H1 (cell line): ENCODE measurements around the gene HGFAC. TPM values are rescaled to one million over a fixed set of nuclear protein-coding genes. Genes with fewer than 3 reads are reported as not detected.

ENCODE experiments used
- CTCF ChIA-PET: fragments of 300-600 bp; sonication (Branson Sonifier 250); formaldehyde crosslinking; loops from one replicate; lab custom pipeline; 2021; ENCODE audit not compliant: partially characterized antibody; lab: Charles Lee
- POLR2A ChIA-PET: fragments of 300-600 bp; sonication (Branson Sonifier 250); formaldehyde crosslinking; loops from one replicate; lab custom pipeline; 2021; ENCODE audit warnings: inconsistent platforms; ENCODE audit not compliant: partially characterized antibody; lab: Charles Lee
- DNase-seq, 2 experiments: peaks; one replicate each; pipeline versions ENCODE4 v3.0.0 to v3.0.0-alpha.2; 2010 to 2022; ENCODE audit warnings: low spot score in 2 of 2, low read depth in 1 of 2, mixed read lengths in 1 of 2
- FAIRE-seq: peaks from 2 replicates; lab custom pipeline; 2011; peaks lifted over from hg19 to GRCh38; lab: Jason Lieb, UNC
- H2AFZ ChIP-seq: 2 replicates; pipeline ENCODE4 v1.8.1; 2012; ENCODE audit warnings: low read length, inconsistent platforms
- H2AK5ac ChIP-seq: 2 replicates; pipeline ENCODE4 v1.6.1; 2013; ENCODE audit warnings: low read depth, low read length
- H2BK120ac ChIP-seq: replicated peaks from 2 replicates; pipeline ENCODE3; 2013; ENCODE audit warnings: low read depth, low read length, inconsistent platforms
- H2BK12ac ChIP-seq: 2 replicates; pipeline ENCODE4 v1.6.1; 2013; ENCODE audit warnings: low read depth, low read length
- H2BK15ac ChIP-seq: 2 replicates; pipeline ENCODE4 v1.6.1; 2013; ENCODE audit warnings: low read length
- H2BK20ac ChIP-seq: 2 replicates; pipeline ENCODE4 v1.6.1; 2013; ENCODE audit warnings: low read length
- H2BK5ac ChIP-seq: 2 replicates; pipeline ENCODE4 v1.6.1; 2013; ENCODE audit warnings: low read depth, low read length
- H3K14ac ChIP-seq: 2 replicates; pipeline ENCODE4 v1.6.1; 2013; ENCODE audit warnings: inconsistent platforms; ENCODE audit not compliant: insufficient read length
- H3K18ac ChIP-seq: 2 replicates; pipeline ENCODE4 v1.6.1; 2013; ENCODE audit warnings: low read length; ENCODE audit errors: extremely low read depth
- H3K23ac ChIP-seq: 2 replicates; pipeline ENCODE4 v1.6.1; 2013; ENCODE audit warnings: inconsistent platforms; ENCODE audit not compliant: insufficient read length
- H3K23me2 ChIP-seq: 2 replicates; pipeline ENCODE4 v1.6.1; 2013; ENCODE audit warnings: low read depth, low read length
- H3K27ac ChIP-seq: 2 replicates; pipeline ENCODE4 v1.6.1; 2011; ENCODE audit warnings: low read depth, low read length, inconsistent platforms
- H3K27me3 ChIP-seq, 4 experiments: replicated peaks in 1 of 4; 1 replicate in 1 of 4; 2 replicates in 3 of 4; pipeline versions ENCODE4 v1.6.1 to v1.8.1; 2011 to 2013; ENCODE audit warnings: low read length in 3 of 4, mild to moderate bottlenecking in 3 of 4, inconsistent platforms in 2 of 4, mixed read lengths in 2 of 4, moderate library complexity in 1 of 4; ENCODE audit not compliant: control insufficient read depth in 3 of 4, insufficient read depth in 3 of 4; ENCODE audit errors: extremely low read depth in 1 of 4
- H3K36me3 ChIP-seq, 4 experiments: 2 replicates each; pipeline versions ENCODE4 v1.6.1 to v1.8.1; 2011 to 2013; ENCODE audit warnings: mild to moderate bottlenecking in 4 of 4, low read length in 3 of 4, moderate library complexity in 2 of 4, control low read depth in 1 of 4, inconsistent platforms in 1 of 4; ENCODE audit not compliant: insufficient read depth in 4 of 4, control insufficient read depth in 2 of 4
- H3K4ac ChIP-seq: replicated peaks from 2 replicates; pipeline ENCODE3; 2013; ENCODE audit warnings: low read length, low read depth, mixed read lengths, inconsistent platforms; ENCODE audit not compliant: insufficient read length
- H3K4me1 ChIP-seq, 4 experiments: replicated peaks in 1 of 4; 1 replicate in 1 of 4; 2 replicates in 3 of 4; pipeline versions ENCODE4 v1.6.1 to v1.8.1; 2011 to 2013; ENCODE audit warnings: low read length in 3 of 4, inconsistent platforms in 2 of 4, mixed read lengths in 1 of 4; ENCODE audit not compliant: insufficient read depth in 4 of 4, control insufficient read depth in 3 of 4
- H3K4me2 ChIP-seq, 2 experiments: 2 replicates each; pipeline versions ENCODE4 v1.6.1 to v1.8.1; 2011 to 2013; ENCODE audit warnings: low read depth in 2 of 2, low read length in 2 of 2, control low read depth in 1 of 2, inconsistent platforms in 1 of 2, mild to moderate bottlenecking in 1 of 2; ENCODE audit not compliant: insufficient read depth in 1 of 2
- H3K4me3 ChIP-seq, 4 experiments: fragments of 200-600, 300-600 bp in 1 of 4; sonication (generic), shearing (Covaris generic), sonication (Bioruptor Twin) in 1 of 4; 2 replicates each; pipeline versions ENCODE4 v1.5.1 to v1.8.1; 2011 to 2016; ENCODE audit warnings: low read length in 4 of 4, low read depth in 3 of 4, control low read depth in 2 of 4, inconsistent platforms in 2 of 4, mild to moderate bottlenecking in 2 of 4, mixed read lengths in 1 of 4, moderate library complexity in 1 of 4; ENCODE audit not compliant: insufficient read depth in 2 of 4; ENCODE audit errors: extremely low read depth in 1 of 4
- H3K56ac ChIP-seq: replicated peaks from 2 replicates; pipeline ENCODE3; 2013; ENCODE audit warnings: low read depth, mild to moderate bottlenecking, mixed read lengths, low read length, inconsistent platforms; ENCODE audit not compliant: insufficient read length
- H3K79me1 ChIP-seq: 2 replicates; pipeline ENCODE4 v1.6.1; 2013; ENCODE audit warnings: low read depth, low read length, control low read depth
- H3K79me2 ChIP-seq, 2 experiments: 2 replicates each; pipeline versions ENCODE4 v1.6.1 to v1.8.1; 2012 to 2013; ENCODE audit warnings: low read length in 2 of 2, mild to moderate bottlenecking in 2 of 2, inconsistent platforms in 1 of 2; ENCODE audit not compliant: insufficient read depth in 2 of 2, control insufficient read depth in 1 of 2
- H3K9ac ChIP-seq, 4 experiments: replicated peaks in 1 of 4; 1 replicate in 1 of 4; 2 replicates in 3 of 4; pipeline versions ENCODE4 v1.6.1 to v1.8.1; 2011 to 2013; ENCODE audit warnings: low read depth in 3 of 4, low read length in 3 of 4, control low read depth in 2 of 4, mild to moderate bottlenecking in 2 of 4, moderate library complexity in 2 of 4, inconsistent platforms in 1 of 4; ENCODE audit errors: extremely low read depth in 1 of 4
- H3K9me3 ChIP-seq, 2 experiments: 2 replicates each; pipeline versions ENCODE4 v1.6.1 to v1.8.1; 2012 to 2013; ENCODE audit warnings: mild to moderate bottlenecking in 2 of 2, moderate library complexity in 2 of 2, control low read depth in 1 of 2, inconsistent platforms in 1 of 2, low read depth in 1 of 2, low read length in 1 of 2, mixed read lengths in 1 of 2; ENCODE audit not compliant: insufficient read depth in 2 of 2
- H4K20me1 ChIP-seq, 2 experiments: replicated peaks in 1 of 2; 2 replicates each; pipeline versions ENCODE3 to v1.8.1; 2011 to 2013; ENCODE audit warnings: inconsistent platforms in 2 of 2, low read length in 2 of 2, mild to moderate bottlenecking in 1 of 2; ENCODE audit not compliant: insufficient read depth in 2 of 2, control insufficient read depth in 1 of 2
- H4K5ac ChIP-seq: 2 replicates; pipeline ENCODE4 v1.6.1; 2013; ENCODE audit warnings: low read length, low read depth, mixed read lengths, inconsistent platforms; ENCODE audit not compliant: insufficient read length
- H4K8ac ChIP-seq: 2 replicates; pipeline ENCODE4 v1.8.0; 2013; ENCODE audit warnings: mild to moderate bottlenecking, moderate library complexity, low read length, inconsistent platforms; ENCODE audit not compliant: insufficient read depth; ENCODE audit errors: extremely low read depth
- H4K91ac ChIP-seq: replicated peaks from 2 replicates; pipeline ENCODE3; 2013; ENCODE audit warnings: low read length, mixed read lengths, inconsistent platforms; ENCODE audit not compliant: insufficient read length
- EGR1 ChIP-seq: IDR thresholded peaks from 2 replicates; pipeline ENCODE4 v1.6.1; 2011; ENCODE audit warnings: low read depth, low read length, borderline replicate concordance
- JUN ChIP-seq: IDR thresholded peaks from 2 replicates; pipeline ENCODE4 v1.6.1; 2011; ENCODE audit warnings: low read depth, mild to moderate bottlenecking, improper control_type of control experiment, low read length
- NRF1 ChIP-seq: IDR thresholded peaks from 2 replicates; pipeline ENCODE4 v1.6.1; 2011; ENCODE audit warnings: mild to moderate bottlenecking, low read depth, low read length, improper control_type of control experiment
- TAF1 ChIP-seq: IDR thresholded peaks from 2 replicates; pipeline ENCODE4 v1.6.1; 2011; ENCODE audit warnings: mild to moderate bottlenecking, low read depth, low read length
- TAF7 ChIP-seq: optimal IDR thresholded peaks from 2 replicates; pipeline ENCODE3; 2011; ENCODE audit warnings: low read depth, mild to moderate bottlenecking, inconsistent platforms, low read length, moderate library complexity, borderline replicate concordance
- WGBS, 2 experiments: shearing (Covaris generic) in 1 of 2; methylation state at CpG; one replicate each; pipeline versions ENCODE4 v1.1.6 to v1.1.7; 2013 to 2015; ENCODE audit warnings: low lambda C conversion rate in 2 of 2, mixed read lengths in 2 of 2, inconsistent platforms in 1 of 2, low coverage in 1 of 2, missing lambda C conversion rate in 1 of 2; ENCODE audit not compliant: insufficient replicate concordance in 2 of 2, insufficient coverage in 1 of 2, insufficient read length in 1 of 2; ENCODE audit errors: extremely low coverage in 1 of 2, missing lambda C conversion rate in 1 of 2; 5-methylcytosine and 5-hydroxymethylcytosine counted together
- polyA plus RNA-seq, 7 experiments: library from polyadenylated mRNA; depleted of rRNA in 3 of 7; stranded (reverse) in 5 of 7; unstranded in 2 of 7; fragments of >200 nt in 5 of 7; fragments of 200-250 nt in 2 of 7; gene quantifications; 1 replicate in 5 of 7; 2 replicates in 1 of 7; 4 replicates in 1 of 7; pipeline versions ENCODE4 v1.2.1 to v1.2.3, GENCODE V29; 2011 to 2013; ENCODE audit warnings: missing spikeins in 2 of 7, mixed read lengths in 2 of 7
- total RNA-seq: library from RNA; stranded (reverse); fragmentation: NEBNext Ultra II Directional; extraction: Animal tissue kit (Norgen Biotek cat#: 25700); gene quantifications from 2 replicates; pipeline ENCODE4 v1.2.1, GENCODE V29; 2021

HGFAC gene
- total and polyA plus RNA-seq, 2 of the 8 experiments (the other 6 are each of a cell fraction or from before 2014, with no cell fraction given), result 0.14 to 0.15 TPM

DNA sequence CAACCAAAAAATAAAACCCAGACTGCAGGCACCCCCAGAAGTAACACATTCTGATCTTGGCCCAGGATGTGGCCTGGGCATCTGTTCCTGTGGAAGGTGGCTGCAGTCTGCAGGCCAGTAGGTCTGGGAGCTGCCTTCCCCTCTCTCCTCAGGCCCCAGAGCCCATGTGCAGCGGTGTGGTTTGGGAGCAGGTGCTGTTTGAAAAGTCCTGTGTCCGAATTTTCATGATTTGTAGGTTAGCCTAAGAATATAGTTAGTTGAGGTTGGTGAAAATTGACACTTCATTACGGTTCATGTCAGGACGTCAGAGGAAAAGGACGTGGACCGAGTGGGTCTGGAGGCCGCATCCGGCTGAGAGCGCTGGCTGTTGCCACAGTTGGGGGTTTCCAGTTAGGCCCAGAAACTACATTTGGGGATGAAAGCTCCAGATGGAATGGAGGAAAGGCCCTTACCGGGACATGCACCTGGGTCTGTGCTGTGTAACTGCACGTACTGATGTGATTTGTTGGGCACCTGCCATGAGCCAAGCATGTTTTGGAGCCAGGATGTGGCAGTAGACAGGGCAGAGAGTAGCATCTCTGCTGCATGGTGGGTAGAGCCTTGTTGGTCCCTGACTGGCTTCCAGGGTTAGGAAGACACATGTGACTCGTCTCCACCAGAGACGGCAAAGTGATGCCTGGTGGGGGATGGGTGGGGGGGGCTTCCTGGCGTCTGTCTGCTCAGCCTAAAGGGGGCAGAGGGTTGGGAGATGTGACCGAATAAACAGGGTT, 21.7 kb upstream of the HGFAC start:
- TF ChIP-seq NRF1 (no peak), TAF7 (no peak), JUN (no peak), EGR1 (no peak), TAF1 (no peak)
- H3K9ac ChIP-seq, result no peak overlapping the region

More for the DNA sequence above, 21.7 kb upstream of the HGFAC start:
- Histone ChIP-seq H2BK12ac (no peak overlapping the region), H4K5ac (no peak overlapping the region), H3K56ac (no peak overlapping the region), H2BK120ac (no peak overlapping the region), H4K8ac (no peak overlapping the region), H3K27me3 (no peaks in the 10 kb centered on the region), H3K79me2 (no peaks in the 10 kb centered on the region), H2BK15ac (no peak overlapping the region), H2AK5ac (no peak overlapping the region), H2BK5ac (no peak overlapping the region), H3K9me3 (no peaks in the 10 kb centered on the region), H3K36me3 (peaks cover 0 to 4% (median 0%) of the 10 kb centered on the region in 4 experiments; a peak in 2 of 8 replicates), H3K4ac (no peak overlapping the region), H3K23me2 (no peaks in the 10 kb centered on the region), H3K79me1 (no peaks in the 10 kb centered on the region), H3K14ac (no peak overlapping the region), H2AFZ (no peak overlapping the region), H2BK20ac (no peak overlapping the region), H4K20me1 (peaks cover 2 to 4% of the 10 kb centered on the region in 2 experiments), H3K4me3 (no peak overlapping the region), H3K27ac (no peak overlapping the region), H3K4me2 (no peak overlapping the region), H3K4me1 (no peaks in the 10 kb centered on the region; a peak in 2 of 7 replicates), H4K91ac (no peak overlapping the region), H3K23ac (no peak overlapping the region), H3K18ac (no peak overlapping the region)
- DNase-seq, result no peak
- 88% methylated on average over 15 of the region's 15 CpGs; no CpG with 5 or more reads in 1 of the 2 experiments for WGBS, 2 experiments
- CTCF ChIA-PET, result interaction anchor here (0.7 to 6.6 kb wide), 13 partner anchors 9 to 1258 kb away, joined by 3 to 32 read pairs (median 6); no protein-coding TSS in a partner anchor
- POLR2A ChIA-PET, result no interaction called here
- no peak for FAIRE-seq
